VCaP (cell line): ENCODE measurements around the gene PLXNA3.

Experiments used
- H3K27ac ChIP-seq: fragments of 450-650 bp; 2 replicates; pipeline ENCODE4 v1.5.1; 2017
- CTCF ChIP-seq: fragments of 450-650 bp; conservative IDR thresholded peaks from 2 replicates; pipeline ENCODE4 v1.5.1; 2017; ENCODE audit warnings: mild to moderate bottlenecking, moderate library complexity

Gene PLXNA3

DNA sequence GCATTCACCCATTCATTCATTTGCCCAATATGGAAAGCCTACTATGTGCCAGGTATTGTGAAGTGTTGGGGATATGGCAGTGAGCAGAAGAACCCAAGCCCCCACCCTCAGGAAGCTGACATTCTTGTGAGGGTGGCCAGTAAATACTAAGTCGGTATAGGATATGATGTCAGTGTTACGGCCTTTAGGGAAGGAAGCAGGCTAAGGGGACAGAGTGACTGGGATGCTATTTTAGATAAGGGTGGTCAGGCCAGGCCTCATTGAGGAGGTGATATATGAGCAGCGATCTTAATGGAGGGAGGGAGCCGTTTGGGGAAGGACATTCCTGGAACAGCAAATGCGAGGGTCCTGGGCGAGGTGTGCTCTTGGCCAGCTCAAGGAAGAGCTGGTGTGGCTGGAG, 27.6 kb upstream of the PLXNA3 start:
- TF ChIP-seq CTCF, result no peak
- H3K27ac ChIP-seq, result peak overlapping the region; percentile 43

- H3K27ac ChIP-seq, result peak overlapping the region; percentile 43
- TF ChIP-seq CTCF, result no peak
These were observed 27.2 kb upstream of the PLXNA3 start for GRCh38 chrX:154430916-154431315.

- TF ChIP-seq CTCF, result no peak
- peak overlapping the region; percentile 43 for H3K27ac ChIP-seq
These were observed 26.7 kb upstream of the PLXNA3 start for GRCh38 chrX:154431341-154431740.

DNA sequence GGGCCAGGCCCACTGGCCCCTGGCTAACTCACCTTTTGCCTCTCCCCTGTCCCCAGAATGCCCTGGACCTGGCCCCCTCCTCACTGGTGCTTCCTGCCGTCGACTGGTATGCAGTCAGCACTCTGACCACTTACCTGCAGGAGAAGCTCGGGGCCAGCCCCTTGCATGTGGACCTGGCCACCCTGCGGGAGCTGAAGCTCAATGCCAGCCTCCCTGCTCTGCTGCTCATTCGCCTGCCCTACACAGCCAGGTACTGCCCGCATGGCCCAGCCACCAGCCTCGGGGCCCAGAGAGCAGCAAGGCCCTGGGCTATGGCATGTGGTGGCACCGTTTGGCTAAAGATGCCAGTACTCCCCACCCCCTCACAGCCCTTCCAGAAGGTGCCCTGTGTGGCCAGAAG, 25.9 kb upstream of the PLXNA3 start:
- no peak for TF ChIP-seq CTCF

DNA sequence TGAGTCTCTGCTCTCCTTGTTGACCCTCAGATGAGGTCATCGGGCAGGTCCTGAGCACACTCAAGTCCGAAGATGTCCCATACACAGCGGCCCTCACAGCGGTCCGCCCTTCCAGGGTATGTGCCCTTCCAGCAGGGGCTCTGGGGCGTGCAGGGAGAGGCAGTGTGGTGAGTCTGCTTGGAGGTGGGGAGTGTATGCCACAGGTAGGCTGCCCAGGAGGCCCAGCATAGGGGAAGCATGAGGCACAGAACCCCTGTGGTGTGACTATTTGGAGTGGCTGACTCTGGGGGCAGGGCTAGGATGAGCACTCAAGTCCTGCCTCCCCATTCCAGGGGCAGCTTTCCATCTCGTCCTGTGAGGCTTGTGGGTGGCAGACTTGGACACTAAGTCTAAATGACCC, 24.5 kb upstream of the PLXNA3 start:
- no peak for TF ChIP-seq CTCF
- no peak overlapping the region for H3K27ac ChIP-seq

More for the DNA sequence above, 25.9 kb upstream of the PLXNA3 start:
- H3K27ac ChIP-seq, result peak overlapping the region; percentile 43; the same call in 1 of the 2 replicates

DNA sequence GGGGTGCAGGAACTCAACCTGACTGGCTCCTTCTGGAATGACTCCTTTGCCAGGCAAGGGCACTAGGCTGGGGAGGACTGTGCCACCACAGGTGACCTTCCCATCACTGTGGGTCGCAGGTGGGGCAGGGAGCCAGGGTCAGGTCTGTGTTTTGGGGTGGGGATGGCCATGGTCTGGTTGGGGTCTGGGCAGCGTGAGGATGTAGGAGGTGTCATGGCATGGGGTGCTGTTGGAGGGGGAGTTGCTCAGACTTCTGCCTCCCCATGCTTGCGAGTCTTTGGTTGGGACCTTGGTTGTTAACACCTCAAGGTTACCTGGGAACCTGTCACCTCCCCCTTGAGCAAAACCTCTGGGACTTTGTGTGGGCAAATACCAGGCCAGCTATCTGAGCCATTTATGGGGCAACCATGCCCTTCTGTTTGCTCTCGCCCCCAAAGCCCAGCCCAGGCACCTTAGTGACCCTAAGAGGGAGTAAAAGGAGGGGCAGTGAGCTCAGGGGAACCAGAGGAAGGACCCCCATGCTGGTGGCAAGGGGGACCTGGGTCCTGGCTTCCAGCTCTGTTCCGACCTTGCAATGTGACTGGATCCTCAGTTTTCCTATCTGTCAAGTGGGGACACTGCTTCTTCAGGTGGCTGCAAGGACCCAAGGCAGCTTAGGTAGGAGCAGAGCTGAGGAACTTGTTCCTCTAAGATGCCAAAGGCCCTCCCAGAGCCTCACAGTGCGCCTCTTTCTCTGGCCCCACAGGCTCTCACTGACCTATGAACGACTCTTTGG, 23.5 kb upstream of the PLXNA3 start:
- no peak overlapping the region for H3K27ac ChIP-seq
- TF ChIP-seq CTCF, result no peak

GRCh38 chrX:154435171-154435733, 22.8 kb upstream of the PLXNA3 start:
- TF ChIP-seq CTCF, result no peak
- H3K27ac ChIP-seq, result no peak overlapping the region; the same call in 1 of the 2 replicates
